ENCODE measurements around the gene SNX30.

DNA sequence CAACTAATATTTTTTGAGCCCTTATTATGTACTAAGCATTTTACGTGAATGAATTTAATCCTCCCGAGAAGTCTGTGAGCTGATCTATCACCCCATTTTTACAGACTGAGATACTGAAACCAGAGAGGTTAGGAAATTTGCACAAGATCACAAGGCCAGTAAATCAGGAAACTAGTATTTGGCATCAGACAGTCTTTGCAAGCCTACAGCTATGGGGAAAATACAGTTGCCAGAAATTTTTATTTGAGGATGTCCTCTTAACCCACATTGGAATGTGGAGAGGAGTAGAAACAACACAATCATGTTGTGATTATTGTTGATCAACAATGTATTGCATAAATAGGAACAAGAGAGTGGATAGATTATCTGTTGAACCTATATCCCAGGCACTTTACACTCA, 142.4 kb downstream of the SNX30 start:
- TF ChIP-seq YY1 (IDR thresholded peaks at IDR 0.05; ENCODE audit: insufficient read depth, insufficient read length) (no peak), ZNF274 (IDR thresholded peaks at IDR 0.05; ENCODE audit: low read depth, low read length) (no peak)
